Activated T-cell treated with anti-CD3 and anti-CD28 coated beads, Interleukin-2, amount 50 U/mL, for 72 hours (primary cell): Measurements from ENCODE around the gene P2RY8. TPM values are rescaled to one million over a fixed set of nuclear protein-coding genes. Genes with fewer than 3 reads are reported as not detected.
"Not testable (repeated sequence)": the region's sequence is repeated elsewhere in the genome, so short reads cannot be mapped to it uniquely, and the experiment has no call there.

Experiments
- ATAC-seq, 2 donors: fragments of 150-1000 bp; cut with Tn5 transposase; replicated peaks in 1 of 2; 2 replicates each; pipeline ENCODE4 v1.10.0; 2021; ENCODE audit warnings: moderate library complexity in 2 of 2, mild to moderate bottlenecking in 1 of 2
- DNase-seq, 2 donors: peaks; one replicate each; pipeline ENCODE4 v3.0.0; 2021 to 2022; ENCODE audit warnings: mixed read lengths in 1 of 2
- H3K27ac Mint-ChIP-seq: one replicate; pipeline ENCODE4 v1.8.0; 2022; ENCODE audit warnings: mild to moderate bottlenecking, moderate library complexity, mixed read lengths
- H3K27me3 Mint-ChIP-seq: one replicate; pipeline ENCODE4 v1.8.0; 2022; ENCODE audit warnings: low read depth, mixed read lengths
- H3K36me3 Mint-ChIP-seq, 2 donors: one replicate each; pipeline ENCODE4 v1.8.0; 2022; ENCODE audit warnings: mixed read lengths in 2 of 2, mild to moderate bottlenecking in 1 of 2; ENCODE audit not compliant: insufficient read depth in 2 of 2
- H3K4me1 Mint-ChIP-seq: one replicate; pipeline ENCODE4 v1.8.0; 2022; ENCODE audit warnings: low read depth, mixed read lengths
- H3K4me3 Mint-ChIP-seq, 2 donors: one replicate each; pipeline ENCODE4 v1.8.0; 2022; ENCODE audit warnings: mild to moderate bottlenecking in 2 of 2, mixed read lengths in 2 of 2, moderate library complexity in 2 of 2
- H3K9me3 Mint-ChIP-seq, 2 donors: one replicate each; pipeline ENCODE4 v1.8.0; 2022; ENCODE audit warnings: mixed read lengths in 2 of 2
- total RNA-seq, 2 donors: library from RNA; stranded (reverse); gene quantifications; one replicate each; pipeline ENCODE4 v1.2.3, GENCODE V29; 2022

P2RY8 gene
- total RNA-seq, 2 donors from 2014 or later = 40.1 to 45.7 TPM

DNA sequence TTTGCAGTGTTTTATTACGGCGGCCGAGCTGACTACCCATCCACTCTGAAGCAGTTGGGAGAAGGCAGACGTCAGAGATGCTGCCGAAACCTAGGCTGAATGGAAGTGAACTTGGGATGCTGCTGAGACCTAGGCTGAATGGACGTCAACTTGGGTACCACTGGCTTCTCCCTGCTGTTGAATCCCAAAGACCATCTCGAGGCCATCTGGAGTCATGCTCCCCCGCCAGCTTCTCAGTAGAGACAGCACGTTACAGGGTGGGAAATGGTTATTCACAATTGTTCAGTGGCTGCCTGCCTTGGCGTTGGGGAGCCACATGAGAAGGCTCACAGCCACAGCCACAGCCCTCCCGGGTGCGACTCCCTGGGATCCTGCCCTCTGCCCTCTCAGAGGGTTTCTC is 40.9 kb downstream of the P2RY8 start:
- Mint-ChIP-seq H3K4me1 (peaks cover 42% of the 10 kb centered on the region), H3K36me3 (peaks cover 7 to 9% of the 10 kb centered on the region in 2 donors), H3K4me3 (no peak overlapping the region), H3K27me3 (no peaks in the 10 kb centered on the region), H3K27ac (peak overlapping the region; percentile 45), H3K9me3 (peaks cover 4 to 7% of the 10 kb centered on the region in 2 donors)
- ATAC-seq (no peak), DNase-seq (no peak)

- Mint-ChIP-seq H3K4me3 (no peak overlapping the region), H3K4me1 (peaks cover 37% of the 10 kb centered on the region), H3K27me3 (no peaks in the 10 kb centered on the region), H3K27ac (no peak overlapping the region), H3K9me3 (peaks cover 4 to 7% of the 10 kb centered on the region in 2 donors), H3K36me3 (peaks cover 9 to 12% of the 10 kb centered on the region in 2 donors)
- no peak for DNase-seq
- peak; percentile 41 to 45 for ATAC-seq
Observed at GRCh38 chrX:1493877-1494510, 43.0 kb downstream of the P2RY8 start.

- ATAC-seq (no peak), DNase-seq (no peak)
- no peak overlapping the region for H3K4me3 Mint-ChIP-seq
- peaks cover 12 to 14% of the 10 kb centered on the region in 2 donors for H3K36me3 Mint-ChIP-seq
- peak overlapping the region; percentile 65 for H3K27ac Mint-ChIP-seq
- H3K4me1 Mint-ChIP-seq = peaks cover 35% of the 10 kb centered on the region
- H3K9me3 Mint-ChIP-seq = peaks cover 4 to 7% of the 10 kb centered on the region in 2 donors
- H3K27me3 Mint-ChIP-seq = no peaks in the 10 kb centered on the region
Observed at GRCh38 chrX:1493412-1493811, 43.6 kb downstream of the P2RY8 start.

DNA sequence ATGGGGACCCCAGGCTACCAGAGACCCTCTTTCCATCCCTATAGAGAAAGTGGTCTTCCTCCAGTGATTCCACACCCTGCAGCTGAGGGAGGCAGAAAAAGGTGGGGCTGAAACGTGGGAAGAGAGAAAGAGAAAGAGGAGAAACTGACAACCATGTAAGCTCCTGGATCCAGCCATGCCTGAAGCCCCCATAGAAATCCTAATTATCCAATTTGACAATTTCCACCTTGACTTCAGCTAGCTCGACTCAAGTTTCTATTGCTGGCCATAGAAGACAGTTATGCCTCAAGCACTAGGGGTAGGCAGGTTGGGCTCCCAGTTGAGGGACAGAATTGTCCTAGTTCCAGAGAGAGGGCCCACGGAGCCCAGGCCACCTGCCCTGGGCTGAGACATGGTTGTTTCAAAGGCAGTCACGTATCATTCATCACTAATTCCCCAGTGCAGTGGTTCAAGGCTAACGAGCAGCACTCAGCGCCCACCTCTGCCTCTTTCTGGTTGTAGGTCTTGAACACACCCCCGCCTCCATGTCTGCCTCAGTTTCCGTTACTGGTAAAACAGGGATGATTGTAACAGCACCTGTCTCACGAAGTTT is 44.5 kb downstream of the P2RY8 start:
- no peak for DNase-seq
- H3K4me1 Mint-ChIP-seq = peaks cover 35% of the 10 kb centered on the region
- H3K4me3 Mint-ChIP-seq = no peak overlapping the region
- peak overlapping the region; percentile 46 for H3K27ac Mint-ChIP-seq
- peaks cover 12 to 14% of the 10 kb centered on the region in 2 donors for H3K36me3 Mint-ChIP-seq
- H3K27me3 Mint-ChIP-seq = no peaks in the 10 kb centered on the region
- H3K9me3 Mint-ChIP-seq = peaks cover 4 to 7% of the 10 kb centered on the region in 2 donors
- peak in 1 of 2 donors; percentile 17 for ATAC-seq

DNA sequence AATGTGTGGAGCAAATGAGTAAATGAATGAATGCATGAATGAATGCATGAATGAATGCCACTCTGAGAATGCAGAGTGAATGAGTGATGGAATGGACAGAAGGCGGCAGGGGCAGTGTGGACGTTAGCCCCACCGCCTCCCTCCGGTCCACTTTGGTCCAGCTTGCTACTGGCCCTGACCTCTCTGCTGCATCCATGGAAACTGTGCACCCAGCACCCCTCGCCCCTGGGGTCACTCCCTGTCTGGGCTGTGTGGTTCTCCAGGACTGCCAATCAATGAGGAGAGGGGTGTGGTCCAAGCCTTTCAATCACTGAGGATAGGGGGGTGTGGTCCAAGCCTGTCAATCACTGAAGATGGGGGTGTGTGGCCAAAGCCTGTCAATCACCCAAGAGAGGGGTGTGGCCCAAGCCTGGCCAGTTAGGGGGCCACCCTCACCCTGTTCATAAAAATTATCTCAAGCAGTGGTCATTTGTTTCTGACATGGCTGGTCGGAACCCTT is 45.1 kb downstream of the P2RY8 start:
- H3K27ac Mint-ChIP-seq = peak overlapping the region; percentile 35
- H3K4me1 Mint-ChIP-seq = peaks cover 35% of the 10 kb centered on the region
- peak; percentile 66 to 67 for DNase-seq
- H3K27me3 Mint-ChIP-seq = no peaks in the 10 kb centered on the region
- H3K9me3 Mint-ChIP-seq = peaks cover 4 to 7% of the 10 kb centered on the region in 2 donors
- peak; percentile 73 to 83 for ATAC-seq
- H3K36me3 Mint-ChIP-seq = peaks cover 14 to 17% of the 10 kb centered on the region in 2 donors
- H3K4me3 Mint-ChIP-seq = no peak overlapping the region

DNA sequence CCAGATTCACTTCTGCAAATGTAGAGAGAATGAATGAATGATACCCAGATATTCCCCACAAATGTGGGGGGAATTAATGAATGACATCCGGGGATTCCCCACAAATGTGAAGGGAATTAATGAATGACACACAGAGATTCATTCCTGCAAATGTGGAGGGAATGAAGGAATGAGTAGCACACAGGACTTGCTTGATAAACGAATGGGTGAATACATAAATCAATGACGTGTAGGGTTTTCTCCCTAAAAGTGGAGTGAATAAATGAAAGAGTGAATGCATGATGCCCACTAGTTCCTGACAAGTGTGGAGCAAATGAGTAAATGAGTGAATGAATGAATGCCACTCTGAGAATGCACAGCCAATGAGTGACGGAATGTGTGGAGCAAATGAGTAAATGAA is 45.7 kb downstream of the P2RY8 start:
- H3K4me3 Mint-ChIP-seq, H3K27ac Mint-ChIP-seq, H3K9me3 Mint-ChIP-seq, ATAC-seq, H3K27me3 Mint-ChIP-seq, DNase-seq: not testable (repeated sequence)
- peaks cover 15 to 17% of the 10 kb centered on the region in 2 donors for H3K36me3 Mint-ChIP-seq
- peaks cover 31% of the 10 kb centered on the region for H3K4me1 Mint-ChIP-seq

DNA sequence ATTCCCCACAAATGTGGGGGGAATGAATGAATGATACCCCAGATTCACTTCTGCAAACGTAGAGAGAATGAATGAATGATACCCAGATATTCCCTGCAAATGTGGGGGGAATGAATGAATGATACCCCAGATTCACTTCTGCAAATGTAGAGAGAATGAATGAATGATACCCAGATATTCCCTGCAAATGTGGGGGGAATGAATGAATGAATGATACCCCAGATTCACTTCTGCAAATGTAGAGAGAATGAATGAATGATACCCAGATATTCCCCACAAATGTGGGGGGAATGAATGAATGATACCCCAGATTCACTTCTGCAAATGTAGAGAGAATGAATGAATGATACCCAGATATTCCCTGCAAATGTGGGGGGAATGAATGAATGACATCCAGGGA is 46.3 kb downstream of the P2RY8 start:
- not testable (repeated sequence) for H3K27me3 Mint-ChIP-seq, ATAC-seq, DNase-seq, H3K9me3 Mint-ChIP-seq, H3K27ac Mint-ChIP-seq, H3K4me3 Mint-ChIP-seq
- Mint-ChIP-seq H3K4me1 (peaks cover 26% of the 10 kb centered on the region), H3K36me3 (peaks cover 19 to 20% of the 10 kb centered on the region in 2 donors)

DNA sequence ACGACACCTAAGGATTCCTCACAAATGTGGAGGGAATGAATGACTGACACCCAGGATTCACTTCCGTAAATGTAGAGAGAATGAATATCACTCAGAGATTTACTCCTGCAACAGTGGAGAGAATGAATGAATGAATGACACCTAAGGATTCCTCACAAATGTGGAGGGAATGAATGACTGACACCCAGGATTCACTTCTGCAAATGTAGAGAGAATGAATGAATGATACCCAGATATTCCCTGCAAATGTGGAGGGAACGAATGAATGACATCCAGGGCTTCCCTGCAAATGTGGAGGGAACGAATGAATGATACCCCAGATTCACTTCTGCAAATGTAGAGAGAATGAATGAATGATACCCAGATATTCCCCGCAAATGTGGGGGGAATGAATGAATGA is 47.6 kb downstream of the P2RY8 start:
- DNase-seq, H3K27ac Mint-ChIP-seq, H3K4me3 Mint-ChIP-seq, ATAC-seq, H3K9me3 Mint-ChIP-seq, H3K27me3 Mint-ChIP-seq: not testable (repeated sequence)
- H3K4me1 Mint-ChIP-seq = peaks cover 32% of the 10 kb centered on the region
- peaks cover 20 to 21% of the 10 kb centered on the region in 2 donors for H3K36me3 Mint-ChIP-seq

DNA sequence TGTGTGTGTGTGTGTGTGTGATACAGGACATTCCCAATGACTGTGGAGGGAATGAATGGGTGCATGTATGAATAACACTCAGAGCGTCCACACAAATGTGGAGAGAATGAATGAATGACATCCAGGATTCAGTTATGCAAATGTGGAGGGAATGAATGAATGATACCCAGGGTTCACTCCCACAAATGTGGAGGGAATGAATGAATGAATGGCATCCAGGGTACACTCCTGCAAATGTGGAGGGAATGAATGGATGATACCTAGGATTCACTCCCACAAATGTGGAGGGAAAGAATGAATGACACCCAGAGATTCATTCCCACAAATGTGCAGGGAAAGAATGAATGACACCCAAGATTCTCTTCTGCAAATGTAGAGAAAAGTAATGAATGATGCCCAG is 48.2 kb downstream of the P2RY8 start:
- H3K4me1 Mint-ChIP-seq = peaks cover 33% of the 10 kb centered on the region
- DNase-seq = no peak
- no peak for ATAC-seq
- no peaks in the 10 kb centered on the region for H3K27me3 Mint-ChIP-seq
- peaks cover 23 to 24% of the 10 kb centered on the region in 2 donors for H3K36me3 Mint-ChIP-seq
- H3K27ac Mint-ChIP-seq = no peak overlapping the region
- H3K4me3 Mint-ChIP-seq = no peak overlapping the region
- H3K9me3 Mint-ChIP-seq = peaks cover 4 to 9% of the 10 kb centered on the region in 2 donors

DNA sequence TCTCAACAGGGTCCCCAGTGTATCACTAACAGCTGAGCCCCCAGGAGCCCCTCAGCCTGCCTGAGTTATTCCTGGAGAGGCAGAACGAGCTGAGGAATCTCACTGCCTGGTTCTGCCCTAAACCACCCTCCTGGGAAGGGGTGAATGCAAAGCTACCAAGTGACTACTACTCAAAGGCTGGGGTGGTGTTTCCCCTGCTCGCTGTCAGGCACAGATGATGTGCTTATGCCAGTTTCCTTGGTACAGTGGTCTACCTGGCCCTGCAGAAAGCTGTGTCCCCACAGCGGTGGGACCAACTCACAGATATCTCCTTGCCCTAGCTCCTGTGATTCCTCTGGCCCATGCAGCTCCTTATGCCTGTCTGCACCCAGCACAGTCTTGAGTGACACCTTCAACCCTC is 48.8 kb downstream of the P2RY8 start:
- H3K4me3 Mint-ChIP-seq = no peak overlapping the region
- peaks cover 4 to 9% of the 10 kb centered on the region in 2 donors for H3K9me3 Mint-ChIP-seq
- no peaks in the 10 kb centered on the region for H3K27me3 Mint-ChIP-seq
- H3K36me3 Mint-ChIP-seq = peaks cover 23 to 24% of the 10 kb centered on the region in 2 donors
- peaks cover 33% of the 10 kb centered on the region for H3K4me1 Mint-ChIP-seq
- no peak overlapping the region for H3K27ac Mint-ChIP-seq
- ATAC-seq = no peak
- no peak for DNase-seq

DNA sequence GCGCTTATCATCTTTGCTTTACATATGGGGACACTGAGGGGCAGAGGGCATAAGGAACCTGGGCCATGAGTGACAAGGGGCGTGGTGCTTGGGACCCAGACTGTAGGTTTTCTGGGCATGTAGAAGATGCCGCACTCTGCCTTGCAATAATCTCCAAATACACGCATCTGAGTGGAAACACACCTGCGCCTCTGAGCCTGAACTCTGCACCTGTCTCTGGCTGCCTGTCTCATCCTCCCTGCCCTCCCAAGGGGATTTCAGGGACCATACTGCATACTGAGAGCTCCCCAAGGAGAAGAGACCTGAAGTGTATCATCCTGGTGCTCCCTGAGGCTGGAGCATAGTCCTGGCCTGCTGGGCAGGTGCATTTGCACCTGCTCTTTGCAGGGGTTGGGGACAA is 49.6 kb downstream of the P2RY8 start:
- peaks cover 4 to 9% of the 10 kb centered on the region in 2 donors for H3K9me3 Mint-ChIP-seq
- peak overlapping the region; percentile 46 for H3K27ac Mint-ChIP-seq
- no peaks in the 10 kb centered on the region for H3K27me3 Mint-ChIP-seq
- H3K4me3 Mint-ChIP-seq = no peak overlapping the region
- ATAC-seq (no peak), DNase-seq (no peak)
- peaks cover 31% of the 10 kb centered on the region for H3K4me1 Mint-ChIP-seq
- peaks cover 25 to 26% of the 10 kb centered on the region in 2 donors for H3K36me3 Mint-ChIP-seq

- Mint-ChIP-seq H3K27ac (peak overlapping the region; percentile 12), H3K4me3 (no peak overlapping the region), H3K27me3 (no peaks in the 10 kb centered on the region), H3K4me1 (peaks cover 31% of the 10 kb centered on the region), H3K9me3 (peaks cover 4 to 9% of the 10 kb centered on the region in 2 donors), H3K36me3 (peaks cover 27% of the 10 kb centered on the region in 2 donors)
- DNase-seq (no peak), ATAC-seq (no peak)
Observed at GRCh38 chrX:1486749-1487361, 50.1 kb downstream of the P2RY8 start.

- Mint-ChIP-seq H3K27me3 (no peaks in the 10 kb centered on the region), H3K9me3 (peaks cover under 1 to 4% of the 10 kb centered on the region in 2 donors), H3K27ac (no peak overlapping the region), H3K4me3 (no peak overlapping the region), H3K36me3 (peaks cover 20 to 22% of the 10 kb centered on the region in 2 donors), H3K4me1 (peaks cover 37% of the 10 kb centered on the region)
- DNase-seq (no peak), ATAC-seq (no peak)
Observed at GRCh38 chrX:1486177-1486576, 50.8 kb downstream of the P2RY8 start.
